Nephron progenitor cell (in vitro differentiated cells): ENCODE results near the gene ELMO1.

Experiments used
- DNase-seq: peaks from one replicate; pipeline ENCODE4 v3.0.0; 2021
- H3K27ac Mint-ChIP-seq: 2 replicates; pipeline ENCODE4 v1.8.0; 2021; ENCODE audit warnings: mild to moderate bottlenecking, moderate library complexity, mixed read lengths
- H3K27me3 Mint-ChIP-seq: 2 replicates; pipeline ENCODE4 v1.8.0; 2021; ENCODE audit warnings: mild to moderate bottlenecking, low read depth, mixed read lengths; ENCODE audit not compliant: poor library complexity
- H3K36me3 Mint-ChIP-seq: 2 replicates; pipeline ENCODE4 v1.8.0; 2021; ENCODE audit warnings: low read depth, mixed read lengths
- H3K4me1 Mint-ChIP-seq: 2 replicates; pipeline ENCODE4 v1.8.0; 2021; ENCODE audit warnings: mixed read lengths
- H3K4me3 Mint-ChIP-seq: 2 replicates; pipeline ENCODE4 v1.8.0; 2021; ENCODE audit warnings: mild to moderate bottlenecking, moderate library complexity, mixed read lengths
- H3K9me3 Mint-ChIP-seq: 2 replicates; pipeline ENCODE4 v1.8.0; 2021; ENCODE audit warnings: mild to moderate bottlenecking, moderate library complexity, mixed read lengths
- CTCF ChIP-seq: fragments of 200-600 bp; sonication (generic); IDR thresholded peaks from 2 replicates; pipeline ENCODE4 v1.5.0; 2021; ENCODE audit warnings: antibody characterized with exemption

The ELMO1 gene

GRCh38 chr7:37037286-37037685 is 411.4 kb downstream of the ELMO1 start:
- TF ChIP-seq CTCF: no peak
- Mint-ChIP-seq H3K36me3 (no peaks in the 10 kb centered on the region), H3K27me3 (no peaks in the 10 kb centered on the region), H3K27ac (no peak overlapping the region), H3K4me3 (no peak overlapping the region), H3K4me1 (peaks cover 4% of the 10 kb centered on the region), H3K9me3 (peaks cover 15% of the 10 kb centered on the region)
- no peak for DNase-seq

- Mint-ChIP-seq H3K4me3 (no peak overlapping the region), H3K4me1 (peaks cover 14% of the 10 kb centered on the region), H3K9me3 (peaks cover 15% of the 10 kb centered on the region), H3K36me3 (no peaks in the 10 kb centered on the region), H3K27ac (no peak overlapping the region), H3K27me3 (no peaks in the 10 kb centered on the region)
- no peak for TF ChIP-seq CTCF
- DNase-seq: no peak
Measured at GRCh38 chr7:37035631-37036030, 413.0 kb downstream of the ELMO1 start.

GRCh38 chr7:37033141-37033540 is 415.5 kb downstream of the ELMO1 start:
- no peak overlapping the region for H3K4me3 Mint-ChIP-seq
- H3K9me3 Mint-ChIP-seq: peaks cover 2% of the 10 kb centered on the region
- DNase-seq: no peak
- no peak for TF ChIP-seq CTCF
- no peaks in the 10 kb centered on the region for H3K36me3 Mint-ChIP-seq
- H3K27me3 Mint-ChIP-seq: no peaks in the 10 kb centered on the region
- no peak overlapping the region for H3K27ac Mint-ChIP-seq
- peaks cover 14% of the 10 kb centered on the region for H3K4me1 Mint-ChIP-seq

- no peaks in the 10 kb centered on the region for H3K9me3 Mint-ChIP-seq
Measured at GRCh38 chr7:37032258-37032601, 416.4 kb downstream of the ELMO1 start.

GRCh38 chr7:37031571-37032257 is 416.9 kb downstream of the ELMO1 start:
- H3K4me3 Mint-ChIP-seq: no peak overlapping the region
- DNase-seq: no peak

More at GRCh38 chr7:37032258-37032601, 416.4 kb downstream of the ELMO1 start:
- DNase-seq: no peak
- TF ChIP-seq CTCF: no peak
- Mint-ChIP-seq H3K27ac (peak overlapping the region; percentile 77), H3K36me3 (no peaks in the 10 kb centered on the region), H3K27me3 (no peaks in the 10 kb centered on the region), H3K4me3 (no peak overlapping the region), H3K4me1 (peaks cover 14% of the 10 kb centered on the region)

More at GRCh38 chr7:37031571-37032257, 416.9 kb downstream of the ELMO1 start:
- Mint-ChIP-seq H3K27ac (peak overlapping the region; percentile 77), H3K4me1 (peaks cover 19% of the 10 kb centered on the region), H3K36me3 (no peaks in the 10 kb centered on the region), H3K9me3 (no peaks in the 10 kb centered on the region), H3K27me3 (no peaks in the 10 kb centered on the region)
- no peak for TF ChIP-seq CTCF
